ENCODE measurements around the gene ARID3A.

ARID3A gene

GRCh38 chr19:1009041-1009980 lies 83.5 kb downstream of the ARID3A start:
- DNase-seq (ENCODE audit: low spot score): no peak
- Histone ChIP-seq H3K27ac (peak overlapping the region in 1 of 2 donors; percentile 7), H3K4me3 (no peak overlapping the region)
- TF ChIP-seq CTCF (IDR thresholded peaks at IDR 0.05): no peak

- DNase-seq (ENCODE audit: low spot score): no peak
- Histone ChIP-seq H3K27ac (peak overlapping the region in 1 of 2 donors; percentile 7), H3K4me3 (no peak overlapping the region)
- no peak for TF ChIP-seq CTCF (IDR thresholded peaks at IDR 0.05)
Observed at GRCh38 chr19:1009981-1010538, 84.2 kb downstream of the ARID3A start.

GRCh38 chr19:1010586-1011510 lies 85.0 kb downstream of the ARID3A start:
- no peak overlapping the region for H3K27ac ChIP-seq
- DNase-seq (ENCODE audit: low spot score): no peak

GRCh38 chr19:1011831-1012333 lies 86.0 kb downstream of the ARID3A start:
- no peak overlapping the region for H3K4me3 ChIP-seq
- DNase-seq (ENCODE audit: low spot score): no peak
- no peak for TF ChIP-seq CTCF (IDR thresholded peaks at IDR 0.05)
- H3K27ac ChIP-seq: no peak overlapping the region

More at GRCh38 chr19:1010586-1011510, 85.0 kb downstream of the ARID3A start:
- H3K4me3 ChIP-seq: no peak overlapping the region
- no peak for TF ChIP-seq CTCF (IDR thresholded peaks at IDR 0.05)

GRCh38 chr19:1012334-1012733 lies 86.5 kb downstream of the ARID3A start:
- no peak overlapping the region for H3K4me3 ChIP-seq
- no peak overlapping the region for H3K27ac ChIP-seq
- no peak for TF ChIP-seq CTCF (IDR thresholded peaks at IDR 0.05)
- no peak for DNase-seq (ENCODE audit: low spot score)

- no peak overlapping the region for H3K4me3 ChIP-seq
- no peak overlapping the region for H3K27ac ChIP-seq
- TF ChIP-seq CTCF (IDR thresholded peaks at IDR 0.05): no peak
- no peak for DNase-seq (ENCODE audit: low spot score)
Observed at GRCh38 chr19:1013218-1013617, 87.4 kb downstream of the ARID3A start.

Measured in coronary artery (tissue), 2 donors.